Measurements from ENCODE around the gene ZNF25.
"Not testable (repeated sequence)": the region's sequence is repeated elsewhere in the genome, so short reads cannot be mapped to it uniquely, and the experiment has no call there.

ZNF25 gene

GRCh38 chr10:37948210-37948609, 28.2 kb downstream of the ZNF25 start:
- no peak for DNase-seq

- no peak for DNase-seq
Measured at GRCh38 chr10:37947526-37947925, 28.9 kb downstream of the ZNF25 start.

- DNase-seq: no peak
Measured at GRCh38 chr10:37937864-37938263, 38.6 kb downstream of the ZNF25 start.

GRCh38 chr10:37934791-37935190, 41.7 kb downstream of the ZNF25 start:
- DNase-seq: no peak

- no peak for DNase-seq
Measured at GRCh38 chr10:37930423-37930822, 46.0 kb downstream of the ZNF25 start.

GRCh38 chr10:37908165-37908564, 68.3 kb downstream of the ZNF25 start:
- not testable (repeated sequence) for DNase-seq

GRCh38 chr10:37906382-37906781, 70.1 kb downstream of the ZNF25 start:
- DNase-seq: no peak
